ENCODE data around the gene RB1. TPM values are rescaled to one million over a fixed set of nuclear protein-coding genes. Genes with fewer than 3 reads are reported as not detected.

RB1 gene
- total RNA-seq, 1 experiment from 2014 or later, result 18.8 TPM

GRCh38 chr13:48273346-48273745 is 30.2 kb upstream of the RB1 start:
- ChIA-PET POLR2A (no interaction called here), CTCF (no interaction called here)
- Mint-ChIP-seq H3K36me3 (no peaks in the 10 kb centered on the region), H3K27ac (no peak overlapping the region), H3K27me3 (ENCODE audit: low read depth) (no peaks in the 10 kb centered on the region), H3K4me3 (no peak overlapping the region), H3K9me3 (no peaks in the 10 kb centered on the region), H3K4me1 (no peaks in the 10 kb centered on the region)
- no peak for ATAC-seq
- TF ChIP-seq ZNF121 (CRISPR knock-in tag; IDR thresholded peaks at IDR 0.05), result no peak
- no peak for TF ChIP-seq ZNF532 (CRISPR knock-in tag; IDR thresholded peaks at IDR 0.05; ENCODE audit: borderline replicate concordance)
- no peak for TF ChIP-seq E2F4 (CRISPR knock-in tag; IDR thresholded peaks at IDR 0.05; ENCODE audit: borderline replicate concordance, low read depth)
- TF ChIP-seq ETV6 (CRISPR knock-in tag; IDR thresholded peaks at IDR 0.05), result no peak
- TF ChIP-seq JUN (CRISPR knock-in tag; IDR thresholded peaks at IDR 0.05), result no peak
- TF ChIP-seq, protein P1, sequence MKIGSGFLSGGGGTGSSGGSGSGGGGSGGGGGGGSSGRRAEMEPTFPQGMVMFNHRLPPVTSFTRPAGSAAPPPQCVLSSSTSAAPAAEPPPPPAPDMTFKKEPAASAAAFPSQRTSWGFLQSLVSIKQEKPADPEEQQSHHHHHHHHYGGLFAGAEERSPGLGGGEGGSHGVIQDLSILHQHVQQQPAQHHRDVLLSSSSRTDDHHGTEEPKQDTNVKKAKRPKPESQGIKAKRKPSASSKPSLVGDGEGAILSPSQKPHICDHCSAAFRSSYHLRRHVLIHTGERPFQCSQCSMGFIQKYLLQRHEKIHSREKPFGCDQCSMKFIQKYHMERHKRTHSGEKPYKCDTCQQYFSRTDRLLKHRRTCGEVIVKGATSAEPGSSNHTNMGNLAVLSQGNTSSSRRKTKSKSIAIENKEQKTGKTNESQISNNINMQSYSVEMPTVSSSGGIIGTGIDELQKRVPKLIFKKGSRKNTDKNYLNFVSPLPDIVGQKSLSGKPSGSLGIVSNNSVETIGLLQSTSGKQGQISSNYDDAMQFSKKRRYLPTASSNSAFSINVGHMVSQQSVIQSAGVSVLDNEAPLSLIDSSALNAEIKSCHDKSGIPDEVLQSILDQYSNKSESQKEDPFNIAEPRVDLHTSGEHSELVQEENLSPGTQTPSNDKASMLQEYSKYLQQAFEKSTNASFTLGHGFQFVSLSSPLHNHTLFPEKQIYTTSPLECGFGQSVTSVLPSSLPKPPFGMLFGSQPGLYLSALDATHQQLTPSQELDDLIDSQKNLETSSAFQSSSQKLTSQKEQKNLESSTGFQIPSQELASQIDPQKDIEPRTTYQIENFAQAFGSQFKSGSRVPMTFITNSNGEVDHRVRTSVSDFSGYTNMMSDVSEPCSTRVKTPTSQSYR (CRISPR knock-in tag; IDR thresholded peaks at IDR 0.05), result no peak
- no peak for TF ChIP-seq TP53 (CRISPR knock-in tag; IDR thresholded peaks at IDR 0.05)
- TF ChIP-seq, protein P2, sequence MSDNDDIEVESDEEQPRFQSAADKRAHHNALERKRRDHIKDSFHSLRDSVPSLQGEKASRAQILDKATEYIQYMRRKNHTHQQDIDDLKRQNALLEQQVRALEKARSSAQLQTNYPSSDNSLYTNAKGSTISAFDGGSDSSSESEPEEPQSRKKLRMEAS (CRISPR knock-in tag; IDR thresholded peaks at IDR 0.05), result no peak
- TF ChIP-seq FOXP1 (CRISPR knock-in tag; IDR thresholded peaks at IDR 0.05; ENCODE audit: borderline replicate concordance), result no peak
- TF ChIP-seq ARID4B (CRISPR knock-in tag; IDR thresholded peaks at IDR 0.05; ENCODE audit: borderline replicate concordance), result no peak
- no peak for TF ChIP-seq HMGA2 (CRISPR knock-in tag; IDR thresholded peaks at IDR 0.05)
- TF ChIP-seq, protein P3, sequence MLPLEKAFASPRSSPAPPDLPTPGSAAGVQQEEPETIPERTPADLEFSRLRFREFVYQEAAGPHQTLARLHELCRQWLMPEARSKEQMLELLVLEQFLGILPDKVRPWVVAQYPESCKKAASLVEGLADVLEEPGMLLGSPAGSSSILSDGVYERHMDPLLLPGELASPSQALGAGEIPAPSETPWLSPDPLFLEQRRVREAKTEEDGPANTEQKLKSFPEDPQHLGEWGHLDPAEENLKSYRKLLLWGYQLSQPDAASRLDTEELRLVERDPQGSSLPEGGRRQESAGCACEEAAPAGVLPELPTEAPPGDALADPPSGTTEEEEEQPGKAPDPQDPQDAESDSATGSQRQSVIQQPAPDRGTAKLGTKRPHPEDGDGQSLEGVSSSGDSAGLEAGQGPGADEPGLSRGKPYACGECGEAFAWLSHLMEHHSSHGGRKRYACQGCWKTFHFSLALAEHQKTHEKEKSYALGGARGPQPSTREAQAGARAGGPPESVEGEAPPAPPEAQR (CRISPR knock-in tag; IDR thresholded peaks at IDR 0.05), result no peak
- no peak for TF ChIP-seq NR1H2 (CRISPR knock-in tag; IDR thresholded peaks at IDR 0.05)
- TF ChIP-seq, protein P4, sequence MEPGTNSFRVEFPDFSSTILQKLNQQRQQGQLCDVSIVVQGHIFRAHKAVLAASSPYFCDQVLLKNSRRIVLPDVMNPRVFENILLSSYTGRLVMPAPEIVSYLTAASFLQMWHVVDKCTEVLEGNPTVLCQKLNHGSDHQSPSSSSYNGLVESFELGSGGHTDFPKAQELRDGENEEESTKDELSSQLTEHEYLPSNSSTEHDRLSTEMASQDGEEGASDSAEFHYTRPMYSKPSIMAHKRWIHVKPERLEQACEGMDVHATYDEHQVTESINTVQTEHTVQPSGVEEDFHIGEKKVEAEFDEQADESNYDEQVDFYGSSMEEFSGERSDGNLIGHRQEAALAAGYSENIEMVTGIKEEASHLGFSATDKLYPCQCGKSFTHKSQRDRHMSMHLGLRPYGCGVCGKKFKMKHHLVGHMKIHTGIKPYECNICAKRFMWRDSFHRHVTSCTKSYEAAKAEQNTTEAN (CRISPR knock-in tag; IDR thresholded peaks at IDR 0.05), result no peak
- TF ChIP-seq KAT7 (CRISPR knock-in tag; IDR thresholded peaks at IDR 0.05; ENCODE audit: borderline replicate concordance), result no peak
- TF ChIP-seq MXD4 (CRISPR knock-in tag; IDR thresholded peaks at IDR 0.05; ENCODE audit: borderline replicate concordance), result no peak
- TF ChIP-seq GABPB1 (CRISPR knock-in tag; IDR thresholded peaks at IDR 0.05), result no peak
- TF ChIP-seq GTF2I (CRISPR knock-in tag; conservative IDR thresholded peaks at IDR 0.05), result no peak
- TF ChIP-seq TCF7 (CRISPR knock-in tag; IDR thresholded peaks at IDR 0.05; ENCODE audit: low read depth), result no peak
- DNase-seq (ENCODE audit: low spot score), result no peak
